ENCODE measurements around the gene SELENOO. TPM values are rescaled to one million over a fixed set of nuclear protein-coding genes. Genes with fewer than 3 reads are reported as not detected.

SELENOO gene
- total and polyA plus RNA-seq, 3 donors from 2014 or later, result 20.8 to 66.8 (median 57.9) TPM

- no peak overlapping the region for H3K27ac ChIP-seq
- no peaks in the 10 kb centered on the region for H3K36me3 ChIP-seq (ENCODE audit: low read depth, missing control alignments)
- H3K9me3 ChIP-seq, result no peaks in the 10 kb centered on the region
- DNase-seq, result no peak
- WGBS, 2 donors, result 87 to 97% methylated on average over 7 of the region's 7 CpGs
- no peak overlapping the region for H3K4me3 ChIP-seq
- H3K27me3 ChIP-seq, result no peaks in the 10 kb centered on the region
- TF ChIP-seq CTCF (IDR thresholded peaks at IDR 0.05), result no peak
- TF ChIP-seq POLR2A (IDR thresholded peaks at IDR 0.05), result no peak
- intact Hi-C loops (cut with DNase I; ENCODE audit: low total_unique reads), result no loop called here
- H3K4me1 ChIP-seq, result no peaks in the 10 kb centered on the region
These were observed 47.1 kb upstream of the SELENOO start for GRCh38 chr22:50153756-50154140.

GRCh38 chr22:50157709-50158375 lies 43.0 kb upstream of the SELENOO start:
- H3K9me3 ChIP-seq, result no peaks in the 10 kb centered on the region
- no peak overlapping the region for H3K27ac ChIP-seq
- H3K4me3 ChIP-seq, result no peak overlapping the region
- H3K4me1 ChIP-seq, result no peaks in the 10 kb centered on the region
- no peaks in the 10 kb centered on the region for H3K27me3 ChIP-seq
- H3K36me3 ChIP-seq (ENCODE audit: low read depth, missing control alignments), result no peaks in the 10 kb centered on the region
- WGBS, 2 donors, result 76 to 90% methylated on average over 17 to 21 of the region's 21 CpGs
- no peak for TF ChIP-seq CTCF (IDR thresholded peaks at IDR 0.05)
- no peak for TF ChIP-seq POLR2A (IDR thresholded peaks at IDR 0.05)
- intact Hi-C loops (cut with DNase I; ENCODE audit: low total_unique reads), result no loop called here
- no peak for DNase-seq

- Histone ChIP-seq H3K4me1 (no peaks in the 10 kb centered on the region), H3K27ac (no peak overlapping the region), H3K27me3 (no peaks in the 10 kb centered on the region), H3K36me3 (ENCODE audit: low read depth, missing control alignments) (no peaks in the 10 kb centered on the region), H3K9me3 (no peaks in the 10 kb centered on the region), H3K4me3 (no peak overlapping the region)
- TF ChIP-seq POLR2A (IDR thresholded peaks at IDR 0.05) (no peak), CTCF (IDR thresholded peaks at IDR 0.05) (no peak)
- intact Hi-C loops (cut with DNase I; ENCODE audit: low total_unique reads), result no loop called here
- WGBS, 2 donors, result 81 to 82% methylated on average over 7 of the region's 7 CpGs
- no peak for DNase-seq
These were observed 39.9 kb upstream of the SELENOO start for GRCh38 chr22:50160947-50161346.

GRCh38 chr22:50161508-50162390 lies 39.1 kb upstream of the SELENOO start:
- Histone ChIP-seq H3K4me1 (no peaks in the 10 kb centered on the region), H3K36me3 (ENCODE audit: low read depth, missing control alignments) (no peaks in the 10 kb centered on the region), H3K4me3 (no peak overlapping the region), H3K9me3 (no peaks in the 10 kb centered on the region), H3K27ac (no peak overlapping the region), H3K27me3 (no peaks in the 10 kb centered on the region)
- WGBS, 2 donors, result 89 to 95% methylated on average over 11 to 23 of the region's 23 CpGs
- no peak for DNase-seq
- TF ChIP-seq CTCF (IDR thresholded peaks at IDR 0.05) (no peak), POLR2A (IDR thresholded peaks at IDR 0.05) (no peak)
- intact Hi-C loops (cut with DNase I; ENCODE audit: low total_unique reads), result no loop called here
